Measurements from ENCODE around the gene MAPK8IP2. TPM values are rescaled to one million over a fixed set of nuclear protein-coding genes. Genes with fewer than 3 reads are reported as not detected.

The MAPK8IP2 gene
- total and polyA plus RNA-seq, 2 of the 13 experiments (the other 11 are each of a cell fraction or from before 2014, with no cell fraction given): 1.3 to 2.6 TPM

DNA sequence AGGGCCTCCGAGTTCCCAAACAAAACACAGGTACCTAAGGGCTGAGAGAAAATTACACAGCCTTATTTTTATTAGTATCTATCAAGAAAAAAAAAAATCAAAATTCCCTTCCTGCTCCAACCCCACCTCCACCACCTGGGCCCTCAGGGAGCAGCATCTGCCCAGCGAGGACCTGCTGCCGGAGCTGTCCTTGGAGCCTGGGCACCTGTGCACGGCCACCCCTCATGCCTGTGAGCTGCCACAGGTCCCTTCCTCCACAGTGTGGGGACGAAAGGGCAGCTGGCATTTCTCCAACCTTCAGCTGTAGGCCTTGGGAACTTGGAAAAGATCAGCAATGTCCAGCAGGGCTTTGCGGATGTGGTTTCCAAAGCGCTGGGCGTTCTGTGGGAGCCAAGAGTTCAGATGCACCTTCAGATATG, 31.5 kb upstream of the MAPK8IP2 start (continued):
- TF ChIP-seq, protein P1, sequence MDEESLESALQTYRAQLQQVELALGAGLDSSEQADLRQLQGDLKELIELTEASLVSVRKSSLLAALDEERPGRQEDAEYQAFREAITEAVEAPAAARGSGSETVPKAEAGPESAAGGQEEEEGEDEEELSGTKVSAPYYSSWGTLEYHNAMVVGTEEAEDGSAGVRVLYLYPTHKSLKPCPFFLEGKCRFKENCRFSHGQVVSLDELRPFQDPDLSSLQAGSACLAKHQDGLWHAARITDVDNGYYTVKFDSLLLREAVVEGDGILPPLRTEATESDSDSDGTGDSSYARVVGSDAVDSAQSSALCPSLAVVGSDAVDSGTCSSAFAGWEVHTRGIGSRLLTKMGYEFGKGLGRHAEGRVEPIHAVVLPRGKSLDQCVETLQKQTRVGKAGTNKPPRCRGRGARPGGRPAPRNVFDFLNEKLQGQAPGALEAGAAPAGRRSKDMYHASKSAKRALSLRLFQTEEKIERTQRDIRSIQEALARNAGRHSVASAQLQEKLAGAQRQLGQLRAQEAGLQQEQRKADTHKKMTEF (CRISPR knock-in tag; IDR thresholded peaks at IDR 0.05): peak; percentile 40; the same call in 1 of the 2 replicates
- TF ChIP-seq ZNF451 (CRISPR knock-in tag; IDR thresholded peaks at IDR 0.05) (no peak), ZSCAN31 (CRISPR knock-in tag; IDR thresholded peaks at IDR 0.05; ENCODE audit: low read depth) (0 out of 2 replicates have a peak, but pooled peaks have one; percentile 25), ASH2L (IDR thresholded peaks at IDR 0.05; ENCODE audit: insufficient read length, low read depth, low read length) (peak; percentile 67), LCORL (IDR thresholded peaks at IDR 0.05) (no peak), LCORL (CRISPR knock-in tag; IDR thresholded peaks at IDR 0.05) (peak; percentile 57; the same call in 1 of the 2 replicates), KDM5B (CRISPR knock-in tag; IDR thresholded peaks at IDR 0.05; ENCODE audit: borderline replicate concordance) (no peak; the same call in 1 of the 2 replicates), ZNF879 (CRISPR knock-in tag; IDR thresholded peaks at IDR 0.05) (no peak), ZNF883 (CRISPR knock-in tag; IDR thresholded peaks at IDR 0.05; ENCODE audit: not compliant biosample characterization) (no peak), ZNF678 (CRISPR knock-in tag; IDR thresholded peaks at IDR 0.05) (no peak), KLF6 (CRISPR knock-in tag; IDR thresholded peaks at IDR 0.05) (0 out of 2 replicates have a peak, but pooled peaks have one; percentile 47), NFRKB (IDR thresholded peaks at IDR 0.05) (no peak), ETV6 (CRISPR knock-in tag; conservative IDR thresholded peaks at IDR 0.05) (no peak), FOXK2 (IDR thresholded peaks at IDR 0.05) (no peak), ARNTL (CRISPR knock-in tag; IDR thresholded peaks at IDR 0.05) (0 out of 2 replicates have a peak, but pooled peaks have one; percentile 12), PAX8 (CRISPR knock-in tag; IDR thresholded peaks at IDR 0.05; ENCODE audit: borderline replicate concordance) (no peak), ZEB1 (IDR thresholded peaks at IDR 0.05; ENCODE audit: insufficient replicate concordance, low read depth) (no peak), ZIK1 (CRISPR knock-in tag; IDR thresholded peaks at IDR 0.05; ENCODE audit: borderline replicate concordance, low read depth) (no peak), MAFF (IDR thresholded peaks at IDR 0.05; ENCODE audit: low read depth, low read length) (no peak), NR2C2 (CRISPR knock-in tag; IDR thresholded peaks at IDR 0.05; ENCODE audit: borderline replicate concordance) (0 out of 2 replicates have a peak, but pooled peaks have one; percentile 24), MYC (CRISPR knock-in tag; IDR thresholded peaks at IDR 0.05; ENCODE audit: borderline replicate concordance) (no peak), MBNL3 (CRISPR knock-in tag; conservative IDR thresholded peaks at IDR 0.05) (no peak)
- TF ChIP-seq, protein P2, sequence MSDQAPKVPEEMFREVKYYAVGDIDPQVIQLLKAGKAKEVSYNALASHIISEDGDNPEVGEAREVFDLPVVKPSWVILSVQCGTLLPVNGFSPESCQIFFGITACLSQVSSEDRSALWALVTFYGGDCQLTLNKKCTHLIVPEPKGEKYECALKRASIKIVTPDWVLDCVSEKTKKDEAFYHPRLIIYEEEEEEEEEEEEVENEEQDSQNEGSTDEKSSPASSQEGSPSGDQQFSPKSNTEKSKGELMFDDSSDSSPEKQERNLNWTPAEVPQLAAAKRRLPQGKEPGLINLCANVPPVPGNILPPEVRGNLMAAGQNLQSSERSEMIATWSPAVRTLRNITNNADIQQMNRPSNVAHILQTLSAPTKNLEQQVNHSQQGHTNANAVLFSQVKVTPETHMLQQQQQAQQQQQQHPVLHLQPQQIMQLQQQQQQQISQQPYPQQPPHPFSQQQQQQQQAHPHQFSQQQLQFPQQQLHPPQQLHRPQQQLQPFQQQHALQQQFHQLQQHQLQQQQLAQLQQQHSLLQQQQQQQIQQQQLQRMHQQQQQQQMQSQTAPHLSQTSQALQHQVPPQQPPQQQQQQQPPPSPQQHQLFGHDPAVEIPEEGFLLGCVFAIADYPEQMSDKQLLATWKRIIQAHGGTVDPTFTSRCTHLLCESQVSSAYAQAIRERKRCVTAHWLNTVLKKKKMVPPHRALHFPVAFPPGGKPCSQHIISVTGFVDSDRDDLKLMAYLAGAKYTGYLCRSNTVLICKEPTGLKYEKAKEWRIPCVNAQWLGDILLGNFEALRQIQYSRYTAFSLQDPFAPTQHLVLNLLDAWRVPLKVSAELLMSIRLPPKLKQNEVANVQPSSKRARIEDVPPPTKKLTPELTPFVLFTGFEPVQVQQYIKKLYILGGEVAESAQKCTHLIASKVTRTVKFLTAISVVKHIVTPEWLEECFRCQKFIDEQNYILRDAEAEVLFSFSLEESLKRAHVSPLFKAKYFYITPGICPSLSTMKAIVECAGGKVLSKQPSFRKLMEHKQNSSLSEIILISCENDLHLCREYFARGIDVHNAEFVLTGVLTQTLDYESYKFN (CRISPR knock-in tag; conservative IDR thresholded peaks at IDR 0.05): peak; percentile 69
- TF ChIP-seq, protein P3, sequence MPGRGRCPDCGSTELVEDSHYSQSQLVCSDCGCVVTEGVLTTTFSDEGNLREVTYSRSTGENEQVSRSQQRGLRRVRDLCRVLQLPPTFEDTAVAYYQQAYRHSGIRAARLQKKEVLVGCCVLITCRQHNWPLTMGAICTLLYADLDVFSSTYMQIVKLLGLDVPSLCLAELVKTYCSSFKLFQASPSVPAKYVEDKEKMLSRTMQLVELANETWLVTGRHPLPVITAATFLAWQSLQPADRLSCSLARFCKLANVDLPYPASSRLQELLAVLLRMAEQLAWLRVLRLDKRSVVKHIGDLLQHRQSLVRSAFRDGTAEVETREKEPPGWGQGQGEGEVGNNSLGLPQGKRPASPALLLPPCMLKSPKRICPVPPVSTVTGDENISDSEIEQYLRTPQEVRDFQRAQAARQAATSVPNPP (CRISPR knock-in tag; IDR thresholded peaks at IDR 0.05): no peak
- TF ChIP-seq, protein P4, sequence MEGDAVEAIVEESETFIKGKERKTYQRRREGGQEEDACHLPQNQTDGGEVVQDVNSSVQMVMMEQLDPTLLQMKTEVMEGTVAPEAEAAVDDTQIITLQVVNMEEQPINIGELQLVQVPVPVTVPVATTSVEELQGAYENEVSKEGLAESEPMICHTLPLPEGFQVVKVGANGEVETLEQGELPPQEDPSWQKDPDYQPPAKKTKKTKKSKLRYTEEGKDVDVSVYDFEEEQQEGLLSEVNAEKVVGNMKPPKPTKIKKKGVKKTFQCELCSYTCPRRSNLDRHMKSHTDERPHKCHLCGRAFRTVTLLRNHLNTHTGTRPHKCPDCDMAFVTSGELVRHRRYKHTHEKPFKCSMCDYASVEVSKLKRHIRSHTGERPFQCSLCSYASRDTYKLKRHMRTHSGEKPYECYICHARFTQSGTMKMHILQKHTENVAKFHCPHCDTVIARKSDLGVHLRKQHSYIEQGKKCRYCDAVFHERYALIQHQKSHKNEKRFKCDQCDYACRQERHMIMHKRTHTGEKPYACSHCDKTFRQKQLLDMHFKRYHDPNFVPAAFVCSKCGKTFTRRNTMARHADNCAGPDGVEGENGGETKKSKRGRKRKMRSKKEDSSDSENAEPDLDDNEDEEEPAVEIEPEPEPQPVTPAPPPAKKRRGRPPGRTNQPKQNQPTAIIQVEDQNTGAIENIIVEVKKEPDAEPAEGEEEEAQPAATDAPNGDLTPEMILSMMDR (CRISPR knock-in tag; IDR thresholded peaks at IDR 0.05): peak; percentile 24; the same call in 1 of the 2 replicates
